NCI-H510A treated with DMSO at 0.1 percent for 48 hours (cell line): ENCODE results near the gene TMEM235.

Source experiments
- DNase-seq: peaks from one replicate; lab custom pipeline; 2025; lab: John Stamatoyannopoulos, UW

The TMEM235 gene

DNA sequence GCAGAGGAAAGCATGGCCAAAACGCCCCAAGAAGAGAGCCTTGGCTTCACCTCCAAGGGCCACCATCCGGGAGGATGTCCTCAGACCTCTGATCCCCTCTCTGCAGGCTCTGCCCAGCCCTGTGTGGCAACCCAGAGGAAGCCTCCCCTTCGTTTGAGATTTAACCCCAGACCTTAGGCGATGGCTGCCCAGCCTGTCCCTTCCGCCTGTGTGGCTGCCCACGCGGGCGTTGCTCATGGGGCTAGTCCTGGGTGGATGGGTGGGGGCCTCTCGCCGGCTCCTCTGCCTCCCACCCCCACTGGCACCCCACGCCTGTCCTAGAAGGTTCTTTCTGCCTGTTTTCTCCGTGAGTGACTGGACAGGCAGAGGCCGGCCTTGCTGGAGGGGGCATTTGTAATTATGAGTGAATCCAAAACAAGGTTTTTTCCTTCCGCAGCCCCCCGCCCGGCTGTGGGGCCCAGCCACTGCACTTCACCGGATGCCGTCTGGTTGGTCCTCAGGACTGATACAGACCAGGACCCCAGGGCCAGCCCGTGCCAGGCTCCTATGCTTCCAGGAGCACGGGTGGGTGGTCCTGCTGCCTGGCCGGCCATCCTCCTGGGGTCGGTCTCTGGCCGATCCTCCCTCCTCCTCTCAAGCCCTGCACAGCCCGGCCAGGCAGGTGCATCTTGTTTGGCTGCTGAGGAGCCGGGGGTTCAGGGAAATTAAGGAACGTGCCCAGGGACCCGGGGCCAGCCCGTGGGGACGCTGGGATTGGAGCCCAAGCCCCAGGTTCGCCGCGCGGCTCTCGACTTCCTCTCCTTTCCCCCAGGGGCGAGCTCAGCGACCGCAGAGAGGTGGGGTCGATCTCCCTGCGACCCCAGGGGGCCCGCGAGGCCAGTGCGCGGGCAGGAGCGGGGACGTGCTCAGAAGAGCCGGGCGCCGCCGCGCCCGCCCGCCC is at the start of gene TMEM235:
TSS of gene TMEM235 (plus strand) at position 636 of the 940 bp plus-strand sequence. CDS start 393 bp downstream, outside the sequence.
- no peak for DNase-seq

DNA sequence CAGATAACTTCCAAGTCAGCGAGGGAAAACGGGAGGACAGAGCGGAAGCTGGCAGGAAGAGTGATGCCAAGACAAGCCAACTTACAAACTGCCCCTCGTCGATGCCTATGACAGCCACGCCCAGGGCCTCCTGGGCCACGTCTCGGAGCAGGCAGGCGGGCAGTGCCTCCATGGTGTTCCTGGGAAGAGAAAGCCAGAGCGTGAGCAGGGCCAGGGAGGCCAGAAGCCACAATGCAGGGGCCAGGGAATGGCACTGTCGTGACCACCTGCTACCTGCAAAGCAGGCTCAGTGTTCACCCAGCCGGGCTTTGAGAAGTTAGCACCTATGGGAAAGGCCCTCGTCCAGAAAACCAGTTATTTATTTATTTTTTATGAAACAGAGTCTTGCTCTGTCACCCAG is 48.9 kb upstream of the TMEM235 start:
- no peak for DNase-seq

DNA sequence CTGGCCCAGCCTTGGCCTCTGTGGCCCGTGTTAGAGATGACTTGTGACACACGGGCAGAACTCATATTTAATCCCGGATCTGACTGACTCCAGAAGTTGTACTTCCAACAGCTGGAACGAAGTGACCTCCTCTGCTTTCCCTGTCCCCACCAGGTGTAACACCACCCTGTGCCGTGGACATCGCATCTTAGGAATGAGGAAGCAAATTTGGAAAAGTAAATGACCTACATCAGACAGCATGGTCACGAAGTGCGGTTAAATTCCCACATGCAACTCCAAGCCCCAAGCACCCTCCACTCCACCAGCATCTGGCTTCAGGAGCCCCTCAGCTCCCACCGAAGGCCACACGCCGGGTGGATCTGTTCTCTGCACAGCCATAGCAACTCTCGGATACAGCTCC is 47.5 kb upstream of the TMEM235 start:
- no peak for DNase-seq

DNA sequence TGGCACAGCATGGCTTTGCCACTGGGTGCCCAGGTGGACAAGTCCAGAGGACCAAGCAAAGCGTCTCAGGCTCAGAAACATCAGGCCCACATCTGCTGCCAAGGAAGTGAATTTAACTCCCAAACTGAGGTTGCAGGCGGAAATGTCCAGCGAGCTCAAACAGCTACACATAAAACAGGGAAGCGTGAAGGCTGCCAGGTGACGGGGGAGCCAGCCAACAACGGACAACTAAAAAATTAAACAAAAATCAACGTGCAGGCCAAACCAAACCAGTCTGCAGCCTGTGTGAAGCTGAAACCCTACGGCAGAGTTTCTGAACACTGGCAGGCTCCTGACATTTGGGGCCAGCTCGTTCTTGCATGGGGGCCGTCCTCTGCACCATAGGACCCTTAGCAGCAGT is 47.1 kb upstream of the TMEM235 start:
- DNase-seq, result no peak

DNA sequence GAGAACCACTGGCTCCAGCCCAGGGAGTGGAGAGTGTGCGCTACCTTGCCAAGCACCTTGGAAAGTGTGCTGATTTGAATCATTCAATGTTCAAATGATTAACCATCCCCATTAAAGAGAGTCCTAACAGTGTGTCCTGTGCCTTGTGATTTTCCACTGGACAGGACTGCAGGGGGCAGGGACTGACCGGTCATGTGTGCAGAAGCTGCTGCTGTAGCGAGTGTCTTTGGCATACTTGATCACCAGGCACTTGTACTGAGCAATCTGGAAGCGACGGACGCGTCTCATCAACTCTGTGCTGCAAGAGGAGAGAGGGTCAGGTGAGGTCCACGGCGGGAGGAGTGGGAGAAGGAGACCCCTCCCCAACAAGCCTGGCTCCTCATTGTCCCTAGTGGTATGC is 46.6 kb upstream of the TMEM235 start:
- no peak for DNase-seq

DNA sequence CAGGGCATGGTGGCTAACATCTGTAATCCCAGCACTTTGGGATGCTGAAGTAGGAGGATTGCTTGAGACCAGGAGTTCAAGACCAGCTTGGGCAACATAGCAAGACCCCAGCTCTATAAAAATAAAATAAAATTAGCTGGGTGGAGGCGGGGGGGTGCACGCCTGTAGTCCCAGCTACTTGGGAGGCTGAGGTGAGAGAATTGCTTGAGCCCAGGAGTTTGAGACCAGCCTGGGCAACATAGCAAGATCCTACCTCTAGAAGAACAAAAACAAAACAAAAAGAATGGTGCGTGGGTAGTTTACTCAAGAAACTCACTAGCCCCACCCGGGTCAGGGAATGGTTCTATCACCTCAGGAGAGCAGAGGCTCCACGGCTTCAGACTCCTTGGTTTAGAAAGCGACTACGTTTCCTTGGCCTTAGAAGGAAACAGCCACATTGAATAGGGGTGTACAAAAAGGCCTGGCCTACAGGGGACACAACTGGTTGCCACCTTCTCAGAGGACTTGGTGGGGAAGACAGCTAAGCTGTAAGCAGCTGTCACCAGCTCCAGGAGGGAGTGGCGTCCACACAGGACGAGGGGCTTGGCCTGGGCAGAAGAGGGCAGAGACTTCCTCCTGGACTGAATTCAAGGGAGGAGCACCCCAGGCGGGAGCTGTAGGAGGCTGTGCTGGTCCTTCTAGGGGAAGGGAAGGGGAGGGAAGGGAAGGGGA is 45.3 kb upstream of the TMEM235 start:
- DNase-seq, result peak; percentile 40

DNA sequence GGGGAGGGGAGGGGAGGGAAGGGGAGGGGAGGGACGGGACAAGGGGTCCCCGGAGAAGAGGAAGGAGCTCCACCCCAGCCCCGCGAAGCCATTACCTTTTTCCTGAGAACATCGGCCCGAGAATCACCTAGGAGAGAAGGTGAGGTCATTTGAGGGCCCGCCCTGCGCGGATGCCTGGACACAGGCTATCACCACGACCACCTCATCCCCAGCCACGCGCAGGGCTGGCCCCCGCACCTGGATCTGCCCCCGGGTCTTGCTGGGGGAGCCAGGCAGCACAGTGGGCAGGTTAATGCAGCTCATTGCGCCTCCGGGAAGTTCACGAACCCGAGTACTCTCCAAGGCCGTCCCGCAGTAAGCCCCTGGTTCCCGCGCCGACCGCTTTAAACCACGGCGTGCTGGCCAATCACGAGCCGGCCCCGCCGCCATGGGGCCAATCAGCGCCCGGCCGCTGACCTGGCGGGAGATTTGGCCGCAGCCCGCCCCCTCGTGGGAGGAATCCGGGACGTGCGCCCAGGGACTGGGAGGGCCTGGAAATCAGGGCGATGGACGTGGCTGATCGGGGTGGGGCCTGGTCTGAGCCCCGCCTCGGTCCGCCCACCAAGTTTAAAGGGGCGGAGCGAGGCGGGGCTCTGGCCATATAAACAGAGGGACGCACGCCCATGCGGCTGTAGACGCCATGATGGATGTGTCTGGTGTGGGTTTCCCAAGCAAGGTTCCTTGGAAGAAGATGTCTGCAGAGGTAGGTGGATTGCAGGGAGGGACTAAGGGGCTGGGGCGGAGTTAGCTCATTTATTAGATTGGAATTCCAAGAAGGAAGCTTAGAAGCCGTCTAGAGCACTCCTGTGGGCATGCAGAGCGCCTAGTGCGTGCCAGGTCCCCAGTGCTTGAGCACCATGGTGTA is 44.5 kb upstream of the TMEM235 start, which contains the start of the genes AFMID and TK1:
TSS of gene AFMID (plus strand) at position 671 of the 904 bp plus-strand sequence. CDS start at position 680, 9 bp downstream.
TSS of gene TK1 (minus strand) at position 361 of the 904 bp plus-strand sequence. CDS start at position 303, 58 bp downstream.
- peak; percentile 97 for DNase-seq

DNA sequence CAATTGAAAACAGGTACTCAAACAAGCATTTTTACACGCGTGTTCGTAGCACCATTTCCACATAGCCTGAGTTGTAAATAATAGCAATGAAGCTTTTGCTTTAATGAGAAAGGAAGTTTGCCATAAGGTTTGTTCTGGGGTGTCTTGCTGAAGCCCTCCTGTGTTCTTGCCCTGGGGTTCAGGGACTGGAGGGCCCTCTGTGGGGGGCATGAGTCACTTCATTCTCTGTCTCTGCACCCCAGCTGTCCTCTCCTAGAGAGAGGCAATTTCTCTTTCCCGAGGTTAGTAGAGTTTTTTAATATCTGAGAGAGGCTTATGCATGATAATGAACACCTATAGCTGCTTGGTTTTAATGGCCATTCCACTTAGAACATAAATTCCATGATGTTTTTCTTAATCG is 34.7 kb upstream of the TMEM235 start:
- DNase-seq, result no peak

DNA sequence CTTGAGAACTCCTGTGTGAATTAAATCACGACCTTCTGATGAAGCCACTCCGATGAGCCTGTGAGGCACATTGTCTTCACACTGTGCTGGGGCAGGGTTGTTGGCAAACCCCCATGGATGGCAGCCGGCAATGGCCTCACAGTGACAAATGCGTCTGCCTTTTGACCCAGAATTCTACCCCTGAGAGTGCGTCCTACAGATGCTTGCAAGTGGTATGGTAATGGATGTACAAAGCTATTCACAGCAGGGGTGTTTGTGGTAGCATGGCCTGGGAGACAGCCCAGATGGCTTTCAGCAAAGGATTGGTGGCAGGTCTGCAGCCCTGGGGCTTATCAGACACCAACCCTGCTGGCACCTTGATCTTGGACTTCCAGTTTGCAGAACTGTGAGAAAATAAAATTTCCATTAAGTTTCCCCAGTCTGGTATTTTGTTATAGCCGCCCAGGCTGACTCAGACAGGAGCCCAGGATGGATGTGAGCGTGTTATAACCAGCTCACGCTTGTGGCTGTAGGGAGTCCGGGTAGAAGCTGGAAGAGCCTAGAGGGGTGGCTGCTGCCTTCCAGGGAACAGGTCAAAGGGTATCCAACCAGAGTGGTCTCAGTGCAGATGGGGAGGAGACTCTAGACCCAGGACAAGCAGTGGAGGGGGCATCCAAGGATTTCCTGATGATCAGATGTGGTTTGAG is 34.1 kb upstream of the TMEM235 start:
- DNase-seq, result no peak

DNA sequence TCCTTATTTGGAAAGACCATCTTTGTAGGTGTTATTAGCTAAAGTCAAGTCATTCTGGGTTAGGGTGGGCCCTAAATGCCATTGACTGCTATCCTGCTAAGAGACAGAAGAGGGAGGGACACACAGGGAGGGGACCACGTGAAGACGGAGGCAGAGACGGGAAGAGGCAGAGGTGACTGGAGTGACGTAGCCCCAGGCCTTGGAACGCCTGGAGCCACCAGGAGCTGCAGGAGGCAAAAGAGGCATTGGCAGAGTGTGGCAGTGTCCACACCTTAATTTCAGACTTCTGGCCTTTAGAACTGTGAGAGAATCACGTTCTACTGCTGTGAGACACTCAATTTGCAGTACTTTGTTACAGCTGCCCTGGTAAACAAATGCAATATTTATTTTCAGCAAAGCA is 31.0 kb upstream of the TMEM235 start:
- no peak for DNase-seq

DNA sequence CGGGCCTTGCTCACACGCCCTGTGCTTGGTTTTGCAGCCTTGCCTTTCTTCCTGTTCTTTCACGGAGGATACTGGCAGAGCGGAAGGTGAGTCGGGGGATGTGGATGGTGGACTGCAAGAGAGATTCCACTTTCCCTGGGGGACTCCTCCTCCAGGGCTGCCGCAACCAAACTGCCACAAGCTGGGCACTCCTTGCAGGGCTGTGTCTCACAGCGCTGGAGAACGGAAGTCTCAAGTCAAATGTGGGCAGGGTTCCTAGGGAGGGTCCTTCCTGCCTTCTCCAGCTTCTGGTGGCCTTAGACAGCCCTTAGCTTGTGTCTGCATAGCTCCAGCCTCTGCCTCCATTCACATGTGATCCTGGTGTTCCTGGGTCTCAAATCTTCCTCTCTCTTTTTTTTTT is 28.8 kb upstream of the TMEM235 start:
- no peak for DNase-seq

DNA sequence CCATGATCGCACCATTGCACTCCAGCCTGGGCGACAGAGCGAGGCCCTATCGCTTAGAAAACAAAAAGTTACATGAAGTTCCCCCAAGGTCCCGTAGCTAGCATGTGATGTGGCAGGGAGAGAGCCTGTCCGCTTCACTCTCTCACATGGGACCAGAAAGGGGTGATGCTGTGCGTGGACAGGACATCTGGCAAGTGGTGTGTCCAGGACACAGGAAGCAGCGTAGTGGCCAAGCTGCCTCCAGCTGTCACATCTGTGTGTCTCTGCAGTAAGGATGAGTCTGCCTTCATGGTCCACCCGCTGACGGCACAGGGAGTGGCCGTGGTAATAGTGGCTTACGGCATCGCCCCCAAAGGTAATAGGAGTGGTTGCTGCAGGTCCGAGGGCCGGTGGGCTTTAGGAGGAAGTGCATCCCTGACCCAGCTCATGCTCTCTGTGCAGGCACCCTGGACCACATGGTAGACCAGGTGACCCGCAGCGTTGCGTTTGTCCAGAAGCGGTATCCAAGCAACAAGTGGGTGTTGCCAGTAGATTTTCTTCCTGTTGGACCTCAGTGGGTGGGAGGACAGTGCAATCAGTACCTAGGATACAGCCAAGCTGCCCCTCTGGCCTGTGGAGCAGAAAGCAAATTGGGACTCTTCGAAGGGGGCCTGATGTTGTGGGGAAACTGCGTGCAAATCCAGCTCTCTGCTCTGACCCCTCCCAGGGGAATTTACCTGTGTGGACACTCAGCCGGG is 26.9 kb upstream of the TMEM235 start:
- DNase-seq, result no peak

DNA sequence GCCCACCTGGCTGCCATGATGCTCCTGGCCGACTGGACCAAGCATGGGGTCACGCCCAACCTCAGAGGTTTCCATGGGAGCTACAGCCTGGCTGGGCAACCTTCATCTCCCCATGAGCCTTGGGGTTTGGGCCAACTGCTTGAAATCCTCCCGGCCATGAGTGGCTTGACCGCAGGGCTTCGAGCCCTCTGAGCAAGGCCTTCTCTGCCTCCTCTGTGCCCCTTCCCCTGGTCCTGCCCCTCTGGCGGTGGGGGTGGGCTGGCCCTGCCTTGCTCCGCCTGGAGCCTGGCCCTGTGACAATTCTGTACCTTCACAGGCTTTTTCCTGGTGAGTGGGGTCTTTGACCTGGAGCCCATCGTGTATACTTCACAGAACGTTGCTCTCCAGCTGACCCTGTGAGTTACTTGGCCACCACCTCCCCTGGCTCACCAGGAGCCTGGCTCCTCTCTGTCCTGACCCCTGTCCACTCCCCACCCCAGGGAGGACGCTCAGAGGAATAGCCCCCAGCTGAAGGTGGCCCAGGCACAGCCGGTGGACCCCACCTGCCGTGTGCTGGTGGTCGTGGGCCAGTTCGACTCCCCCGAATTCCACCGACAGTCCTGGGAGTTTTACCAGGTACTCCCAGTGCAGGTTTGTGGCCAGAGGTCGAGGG is 26.2 kb upstream of the TMEM235 start:
- no peak for DNase-seq

DNA sequence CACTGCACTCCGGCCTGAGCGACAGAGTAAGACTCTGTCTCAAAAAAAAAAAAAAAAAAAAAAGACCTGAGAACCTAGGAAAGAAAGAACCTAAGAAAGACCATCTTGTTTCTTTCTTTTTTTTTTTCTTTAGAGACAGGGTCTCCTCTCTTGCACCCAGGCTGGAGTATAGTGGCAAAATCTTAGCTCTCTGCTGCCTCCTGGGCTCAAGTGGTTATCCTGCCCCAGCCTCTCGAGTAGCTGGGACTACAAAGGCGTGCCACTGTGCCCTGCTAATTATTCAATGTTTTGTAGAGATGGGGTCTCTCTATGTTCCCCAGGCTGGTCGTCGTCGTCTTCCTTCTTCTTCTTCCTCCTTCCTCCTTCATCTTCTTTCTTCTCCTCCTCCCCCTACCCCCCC is 25.1 kb upstream of the TMEM235 start:
- no peak for DNase-seq

DNA sequence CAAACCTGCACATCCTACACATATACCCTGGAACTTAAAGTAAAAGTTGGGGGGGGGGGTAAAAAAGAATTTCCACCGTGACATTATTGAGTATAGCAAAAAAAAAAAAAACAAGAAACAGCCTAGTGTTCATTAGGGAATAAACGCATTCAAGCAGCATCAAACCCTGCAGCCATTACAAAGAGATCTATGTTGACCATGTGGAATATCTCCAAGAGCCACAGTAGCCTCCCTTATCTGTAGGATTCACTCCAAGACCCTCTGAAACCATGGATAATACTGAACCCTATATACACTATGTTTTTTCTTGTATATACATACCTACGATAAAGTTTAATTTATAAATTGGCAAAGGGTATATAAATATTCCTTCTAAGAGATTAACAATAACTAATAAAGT is 22.9 kb upstream of the TMEM235 start:
- DNase-seq, result no peak

DNA sequence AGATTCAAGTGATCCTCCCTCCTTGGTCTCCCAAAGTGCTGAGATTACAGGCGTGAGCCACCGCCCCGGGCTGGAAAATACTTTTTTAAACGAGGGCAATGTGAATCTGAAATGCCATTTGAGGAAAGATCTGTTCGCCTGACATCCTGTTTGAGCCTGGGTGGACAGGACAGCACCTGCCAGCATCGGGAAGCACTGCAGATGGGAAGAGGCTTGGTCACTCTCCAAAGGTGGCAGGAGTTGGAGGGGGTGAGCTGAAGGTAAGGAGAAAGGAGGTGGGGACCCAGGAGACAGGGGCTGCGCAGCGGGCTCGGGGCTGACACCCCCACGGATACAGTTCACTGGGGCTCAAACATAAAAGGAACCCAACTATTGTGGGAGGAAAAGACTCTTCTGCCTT is 21.3 kb upstream of the TMEM235 start:
- DNase-seq, result no peak

DNA sequence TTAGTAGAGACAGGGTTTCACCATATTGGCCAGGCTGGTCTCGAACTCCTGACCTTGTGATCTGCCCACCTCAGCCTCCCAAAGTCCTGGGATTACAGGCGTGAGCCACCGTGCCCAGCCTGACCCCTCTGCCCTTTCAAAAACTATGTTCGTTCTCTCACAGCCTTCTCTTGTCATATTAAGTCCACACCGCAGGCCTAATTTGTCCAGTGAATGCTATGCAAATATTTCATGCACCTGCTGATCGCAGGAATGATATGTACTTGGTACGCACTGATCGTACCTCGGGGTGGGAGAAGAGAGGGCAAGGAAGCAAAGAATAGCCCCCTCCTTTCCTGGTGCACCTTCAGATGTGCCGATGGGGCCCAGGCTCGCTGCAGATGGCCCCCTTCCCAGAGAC is 20.4 kb upstream of the TMEM235 start:
- DNase-seq, result no peak

DNA sequence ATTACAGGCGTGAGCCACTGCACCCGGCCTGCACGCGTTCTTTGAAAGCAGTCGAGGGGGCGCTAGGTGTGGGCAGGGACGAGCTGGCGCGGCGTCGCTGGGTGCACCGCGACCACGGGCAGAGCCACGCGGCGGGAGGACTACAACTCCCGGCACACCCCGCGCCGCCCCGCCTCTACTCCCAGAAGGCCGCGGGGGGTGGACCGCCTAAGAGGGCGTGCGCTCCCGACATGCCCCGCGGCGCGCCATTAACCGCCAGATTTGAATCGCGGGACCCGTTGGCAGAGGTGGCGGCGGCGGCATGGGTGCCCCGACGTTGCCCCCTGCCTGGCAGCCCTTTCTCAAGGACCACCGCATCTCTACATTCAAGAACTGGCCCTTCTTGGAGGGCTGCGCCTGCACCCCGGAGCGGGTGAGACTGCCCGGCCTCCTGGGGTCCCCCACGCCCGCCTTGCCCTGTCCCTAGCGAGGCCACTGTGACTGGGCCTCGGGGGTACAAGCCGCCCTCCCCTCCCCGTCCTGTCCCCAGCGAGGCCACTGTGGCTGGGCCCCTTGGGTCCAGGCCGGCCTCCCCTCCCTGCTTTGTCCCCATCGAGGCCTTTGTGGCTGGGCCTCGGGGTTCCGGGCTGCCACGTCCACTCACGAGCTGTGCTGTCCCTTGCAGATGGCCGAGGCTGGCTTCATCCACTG is 17.3 kb upstream of the TMEM235 start, which contains the start of gene BIRC5:
TSS of gene BIRC5 (plus strand) at position 238 of the 690 bp plus-strand sequence. CDS start at position 302, 64 bp downstream.
- DNase-seq, result peak; percentile 70

DNA sequence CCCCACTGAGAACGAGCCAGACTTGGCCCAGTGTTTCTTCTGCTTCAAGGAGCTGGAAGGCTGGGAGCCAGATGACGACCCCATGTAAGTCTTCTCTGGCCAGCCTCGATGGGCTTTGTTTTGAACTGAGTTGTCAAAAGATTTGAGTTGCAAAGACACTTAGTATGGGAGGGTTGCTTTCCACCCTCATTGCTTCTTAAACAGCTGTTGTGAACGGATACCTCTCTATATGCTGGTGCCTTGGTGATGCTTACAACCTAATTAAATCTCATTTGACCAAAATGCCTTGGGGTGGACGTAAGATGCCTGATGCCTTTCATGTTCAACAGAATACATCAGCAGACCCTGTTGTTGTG is 16.7 kb upstream of the TMEM235 start:
- DNase-seq, result no peak
